D341Med (cell line): Measurements from ENCODE around the gene PAFAH1B2.
"Not testable (repeated sequence)": the region's sequence is repeated elsewhere in the genome, so short reads cannot be mapped to it uniquely, and the experiment has no call there.

Source experiments
- DNase-seq: peaks from one replicate; pipeline ENCODE4 v3.0.0; 2012; ENCODE audit warnings: low spot score

PAFAH1B2 gene

GRCh38 chr11:117127171-117127901 is 16.8 kb upstream of the PAFAH1B2 start:
- no peak for DNase-seq

GRCh38 chr11:117128289-117128688 is 15.8 kb upstream of the PAFAH1B2 start:
- DNase-seq, result no peak

GRCh38 chr11:117130396-117130795 is 13.7 kb upstream of the PAFAH1B2 start:
- not testable (repeated sequence) for DNase-seq

GRCh38 chr11:117130879-117131278 is 13.2 kb upstream of the PAFAH1B2 start:
- no peak for DNase-seq

- no peak for DNase-seq
These were observed 9.7 kb upstream of the PAFAH1B2 start for GRCh38 chr11:117134431-117134830.

GRCh38 chr11:117134979-117135378 is 9.1 kb upstream of the PAFAH1B2 start:
- DNase-seq, result not testable (repeated sequence)

- DNase-seq, result not testable (repeated sequence)
These were observed 6.6 kb upstream of the PAFAH1B2 start for GRCh38 chr11:117137223-117138086.

GRCh38 chr11:117143390-117143789 is 697 bp upstream of the PAFAH1B2 start:
- DNase-seq, result peak; percentile 56

- DNase-seq, result peak; percentile 84
These were observed 648 bp downstream of the PAFAH1B2 start for GRCh38 chr11:117144477-117145392.

GRCh38 chr11:117145393-117145761 is 1.3 kb downstream of the PAFAH1B2 start:
- peak; percentile 47 for DNase-seq

- DNase-seq, result no peak
These were observed 2.4 kb downstream of the PAFAH1B2 start for GRCh38 chr11:117146521-117146920.

GRCh38 chr11:117152066-117152465 is 8.0 kb downstream of the PAFAH1B2 start:
- no peak for DNase-seq

- no peak for DNase-seq
These were observed 10.4 kb downstream of the PAFAH1B2 start for GRCh38 chr11:117154468-117154867.

GRCh38 chr11:117157507-117157906 is 13.4 kb downstream of the PAFAH1B2 start:
- DNase-seq, result no peak

- no peak for DNase-seq
These were observed 15.8 kb downstream of the PAFAH1B2 start for GRCh38 chr11:117159892-117160291.

GRCh38 chr11:117160826-117161225 is 16.7 kb downstream of the PAFAH1B2 start:
- DNase-seq, result no peak

GRCh38 chr11:117166491-117166890 is 22.4 kb downstream of the PAFAH1B2 start:
- no peak for DNase-seq

GRCh38 chr11:117169736-117170135 is 25.6 kb downstream of the PAFAH1B2 start:
- no peak for DNase-seq

GRCh38 chr11:117170210-117170609 is 26.1 kb downstream of the PAFAH1B2 start:
- DNase-seq, result no peak

GRCh38 chr11:117171007-117171403 is 26.9 kb downstream of the PAFAH1B2 start:
- no peak for DNase-seq

- DNase-seq, result no peak
These were observed 27.4 kb downstream of the PAFAH1B2 start for GRCh38 chr11:117171404-117172061.
